Measurements from ENCODE around the gene C4orf17.

C4orf17 gene

GRCh38 chr4:99587803-99588202, 77.0 kb downstream of the C4orf17 start:
- TF ChIP-seq CTCF (conservative IDR thresholded peaks at IDR 0.05) (no peak), ZFX (IDR thresholded peaks at IDR 0.05) (no peak)
- no peak overlapping the region for H3K27ac ChIP-seq

- TF ChIP-seq ZFX (IDR thresholded peaks at IDR 0.05), result no peak
- TF ChIP-seq CTCF (conservative IDR thresholded peaks at IDR 0.05), result no peak
- H3K27ac ChIP-seq, result no peak overlapping the region
Measured at GRCh38 chr4:99591757-99592156, 80.9 kb downstream of the C4orf17 start.
